ENCODE data around the gene IGFBP4. TPM values are rescaled to one million over a fixed set of nuclear protein-coding genes. Genes with fewer than 3 reads are reported as not detected.
A peak's percentile ranks its signal among the peaks of the same experiment; 100 is the strongest.

IGFBP4 gene
- total and polyA plus RNA-seq, 2 of the 13 experiments (the other 11 are each of a cell fraction or from before 2014, with no cell fraction given): 4.1 to 49.0 TPM

DNA sequence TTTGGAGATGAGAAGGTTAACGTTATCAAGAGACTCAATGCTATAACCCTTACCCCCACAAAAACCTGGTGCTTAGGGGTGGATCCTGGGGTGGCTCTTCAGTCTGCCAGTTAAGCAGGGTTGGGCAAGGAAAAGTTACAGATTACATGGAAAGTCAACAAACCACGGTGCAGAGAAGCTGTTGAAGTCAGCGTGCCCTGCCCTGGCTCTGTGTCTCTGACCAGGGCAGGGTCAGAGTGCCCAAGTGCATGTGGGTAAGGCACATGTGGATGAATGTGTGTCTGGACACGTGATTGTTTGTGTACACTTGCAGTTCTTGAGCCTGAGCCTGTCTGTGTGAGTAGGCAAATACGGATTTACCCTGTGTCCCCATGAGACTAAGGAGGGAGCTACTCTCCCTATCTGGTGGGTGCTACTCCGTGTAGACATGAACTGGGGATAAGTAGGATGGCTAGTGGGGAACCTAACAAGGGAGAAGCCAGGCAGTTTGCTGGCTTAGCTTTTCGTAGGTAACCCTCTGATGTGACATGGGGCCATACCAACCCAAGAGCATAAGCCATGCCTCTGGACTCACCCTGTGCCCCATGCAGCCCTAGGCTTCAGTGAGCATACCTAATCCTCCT, 5.5 kb downstream of the IGFBP4 start (continued):
- TF ChIP-seq, protein P1, sequence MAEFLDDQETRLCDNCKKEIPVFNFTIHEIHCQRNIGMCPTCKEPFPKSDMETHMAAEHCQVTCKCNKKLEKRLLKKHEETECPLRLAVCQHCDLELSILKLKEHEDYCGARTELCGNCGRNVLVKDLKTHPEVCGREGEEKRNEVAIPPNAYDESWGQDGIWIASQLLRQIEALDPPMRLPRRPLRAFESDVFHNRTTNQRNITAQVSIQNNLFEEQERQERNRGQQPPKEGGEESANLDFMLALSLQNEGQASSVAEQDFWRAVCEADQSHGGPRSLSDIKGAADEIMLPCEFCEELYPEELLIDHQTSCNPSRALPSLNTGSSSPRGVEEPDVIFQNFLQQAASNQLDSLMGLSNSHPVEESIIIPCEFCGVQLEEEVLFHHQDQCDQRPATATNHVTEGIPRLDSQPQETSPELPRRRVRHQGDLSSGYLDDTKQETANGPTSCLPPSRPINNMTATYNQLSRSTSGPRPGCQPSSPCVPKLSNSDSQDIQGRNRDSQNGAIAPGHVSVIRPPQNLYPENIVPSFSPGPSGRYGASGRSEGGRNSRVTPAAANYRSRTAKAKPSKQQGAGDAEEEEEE (CRISPR knock-in tag; IDR thresholded peaks at IDR 0.05; ENCODE audit: borderline replicate concordance): 0 out of 2 replicates have a peak, but pooled peaks have one; percentile 16
- TF ChIP-seq ZNF160 (CRISPR knock-in tag; IDR thresholded peaks at IDR 0.05) (no peak), ZNF615 (CRISPR knock-in tag; IDR thresholded peaks at IDR 0.05; ENCODE audit: borderline replicate concordance) (no peak), FIP1L1 (IDR thresholded peaks at IDR 0.05; ENCODE audit: borderline replicate concordance, insufficient read depth, low read depth, low read length) (no peak), KDM4B (CRISPR knock-in tag; IDR thresholded peaks at IDR 0.05) (no peak), SRSF1 (optimal IDR thresholded peaks at IDR 0.05; ENCODE audit: low read depth, low read length) (no peak), YY1 (IDR thresholded peaks at IDR 0.05; ENCODE audit: insufficient read depth, insufficient replicate concordance, low read depth, low read length) (no peak), KAT8 (CRISPR knock-in tag; IDR thresholded peaks at IDR 0.05) (peak; percentile 72; the same call in 1 of the 2 replicates), MEIS2 (CRISPR knock-in tag; IDR thresholded peaks at IDR 0.05) (peak; percentile 68; the same call in 1 of the 2 replicates), NR3C1 (CRISPR knock-in tag; IDR thresholded peaks at IDR 0.05) (no peak), ZNF792 (CRISPR knock-in tag; IDR thresholded peaks at IDR 0.05) (peak; percentile 83), ZBTB7A (CRISPR knock-in tag; IDR thresholded peaks at IDR 0.05) (no peak; the same call in 1 of the 2 replicates)
- TF ChIP-seq, protein P2, sequence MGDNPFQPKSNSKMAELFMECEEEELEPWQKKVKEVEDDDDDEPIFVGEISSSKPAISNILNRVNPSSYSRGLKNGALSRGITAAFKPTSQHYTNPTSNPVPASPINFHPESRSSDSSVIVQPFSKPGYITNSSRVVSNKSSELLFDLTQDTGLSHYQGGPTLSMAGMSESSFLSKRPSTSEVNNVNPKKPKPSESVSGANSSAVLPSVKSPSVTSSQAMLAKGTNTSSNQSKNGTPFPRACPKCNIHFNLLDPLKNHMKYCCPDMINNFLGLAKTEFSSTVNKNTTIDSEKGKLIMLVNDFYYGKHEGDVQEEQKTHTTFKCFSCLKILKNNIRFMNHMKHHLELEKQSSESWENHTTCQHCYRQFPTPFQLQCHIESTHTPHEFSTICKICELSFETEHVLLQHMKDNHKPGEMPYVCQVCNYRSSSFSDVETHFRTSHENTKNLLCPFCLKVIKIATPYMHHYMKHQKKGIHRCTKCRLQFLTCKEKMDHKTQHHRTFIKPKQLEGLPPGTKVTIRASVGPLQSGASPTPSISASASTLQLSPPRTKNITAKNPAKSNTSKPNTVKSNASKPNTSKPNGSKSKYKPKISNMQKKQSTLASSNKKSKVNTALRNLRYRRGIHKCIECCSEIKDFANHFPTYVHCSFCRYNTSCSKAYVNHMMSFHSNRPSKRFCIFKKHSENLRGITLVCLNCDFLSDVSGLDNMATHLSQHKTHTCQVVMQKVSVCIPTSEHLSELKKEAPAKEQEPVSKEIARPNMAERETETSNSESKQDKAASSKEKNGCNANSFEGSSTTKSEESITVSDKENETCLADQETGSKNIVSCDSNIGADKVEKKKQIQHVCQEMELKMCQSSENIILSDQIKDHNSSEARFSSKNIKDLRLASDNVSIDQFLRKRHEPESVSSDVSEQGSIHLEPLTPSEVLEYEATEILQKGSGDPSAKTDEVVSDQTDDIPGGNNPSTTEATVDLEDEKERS (CRISPR knock-in tag; IDR thresholded peaks at IDR 0.05): peak; percentile 87
- TF ChIP-seq, protein P3, sequence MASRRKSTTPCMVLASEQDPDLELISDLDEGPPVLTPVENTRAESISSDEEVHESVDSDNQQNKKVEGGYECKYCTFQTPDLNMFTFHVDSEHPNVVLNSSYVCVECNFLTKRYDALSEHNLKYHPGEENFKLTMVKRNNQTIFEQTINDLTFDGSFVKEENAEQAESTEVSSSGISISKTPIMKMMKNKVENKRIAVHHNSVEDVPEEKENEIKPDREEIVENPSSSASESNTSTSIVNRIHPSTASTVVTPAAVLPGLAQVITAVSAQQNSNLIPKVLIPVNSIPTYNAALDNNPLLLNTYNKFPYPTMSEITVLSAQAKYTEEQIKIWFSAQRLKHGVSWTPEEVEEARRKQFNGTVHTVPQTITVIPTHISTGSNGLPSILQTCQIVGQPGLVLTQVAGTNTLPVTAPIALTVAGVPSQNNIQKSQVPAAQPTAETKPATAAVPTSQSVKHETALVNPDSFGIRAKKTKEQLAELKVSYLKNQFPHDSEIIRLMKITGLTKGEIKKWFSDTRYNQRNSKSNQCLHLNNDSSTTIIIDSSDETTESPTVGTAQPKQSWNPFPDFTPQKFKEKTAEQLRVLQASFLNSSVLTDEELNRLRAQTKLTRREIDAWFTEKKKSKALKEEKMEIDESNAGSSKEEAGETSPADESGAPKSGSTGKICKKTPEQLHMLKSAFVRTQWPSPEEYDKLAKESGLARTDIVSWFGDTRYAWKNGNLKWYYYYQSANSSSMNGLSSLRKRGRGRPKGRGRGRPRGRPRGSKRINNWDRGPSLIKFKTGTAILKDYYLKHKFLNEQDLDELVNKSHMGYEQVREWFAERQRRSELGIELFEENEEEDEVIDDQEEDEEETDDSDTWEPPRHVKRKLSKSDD (CRISPR knock-in tag; IDR thresholded peaks at IDR 0.05; ENCODE audit: low read depth): no peak
- TF ChIP-seq, protein P4, sequence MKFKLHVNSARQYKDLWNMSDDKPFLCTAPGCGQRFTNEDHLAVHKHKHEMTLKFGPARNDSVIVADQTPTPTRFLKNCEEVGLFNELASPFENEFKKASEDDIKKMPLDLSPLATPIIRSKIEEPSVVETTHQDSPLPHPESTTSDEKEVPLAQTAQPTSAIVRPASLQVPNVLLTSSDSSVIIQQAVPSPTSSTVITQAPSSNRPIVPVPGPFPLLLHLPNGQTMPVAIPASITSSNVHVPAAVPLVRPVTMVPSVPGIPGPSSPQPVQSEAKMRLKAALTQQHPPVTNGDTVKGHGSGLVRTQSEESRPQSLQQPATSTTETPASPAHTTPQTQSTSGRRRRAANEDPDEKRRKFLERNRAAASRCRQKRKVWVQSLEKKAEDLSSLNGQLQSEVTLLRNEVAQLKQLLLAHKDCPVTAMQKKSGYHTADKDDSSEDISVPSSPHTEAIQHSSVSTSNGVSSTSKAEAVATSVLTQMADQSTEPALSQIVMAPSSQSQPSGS (CRISPR knock-in tag; IDR thresholded peaks at IDR 0.05): peak; percentile 66
- TF ChIP-seq, protein P5, sequence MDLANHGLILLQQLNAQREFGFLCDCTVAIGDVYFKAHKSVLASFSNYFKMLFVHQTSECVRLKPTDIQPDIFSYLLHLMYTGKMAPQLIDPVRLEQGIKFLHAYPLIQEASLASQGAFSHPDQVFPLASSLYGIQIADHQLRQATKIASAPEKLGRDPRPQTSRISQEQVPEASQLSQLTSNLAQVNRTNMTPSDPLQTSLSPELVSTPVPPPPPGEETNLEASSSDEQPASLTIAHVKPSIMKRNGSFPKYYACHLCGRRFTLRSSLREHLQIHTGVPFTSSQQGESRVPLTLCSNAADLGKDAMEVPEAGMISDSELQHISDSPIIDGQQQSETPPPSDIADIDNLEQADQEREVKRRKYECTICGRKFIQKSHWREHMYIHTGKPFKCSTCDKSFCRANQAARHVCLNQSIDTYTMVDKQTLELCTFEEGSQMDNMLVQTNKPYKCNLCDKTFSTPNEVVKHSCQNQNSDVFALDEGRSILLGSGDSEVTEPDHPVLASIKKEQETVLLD (CRISPR knock-in tag; IDR thresholded peaks at IDR 0.05; ENCODE audit: low read depth): no peak
- TF ChIP-seq, protein P6, sequence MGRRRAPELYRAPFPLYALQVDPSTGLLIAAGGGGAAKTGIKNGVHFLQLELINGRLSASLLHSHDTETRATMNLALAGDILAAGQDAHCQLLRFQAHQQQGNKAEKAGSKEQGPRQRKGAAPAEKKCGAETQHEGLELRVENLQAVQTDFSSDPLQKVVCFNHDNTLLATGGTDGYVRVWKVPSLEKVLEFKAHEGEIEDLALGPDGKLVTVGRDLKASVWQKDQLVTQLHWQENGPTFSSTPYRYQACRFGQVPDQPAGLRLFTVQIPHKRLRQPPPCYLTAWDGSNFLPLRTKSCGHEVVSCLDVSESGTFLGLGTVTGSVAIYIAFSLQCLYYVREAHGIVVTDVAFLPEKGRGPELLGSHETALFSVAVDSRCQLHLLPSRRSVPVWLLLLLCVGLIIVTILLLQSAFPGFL (CRISPR knock-in tag; IDR thresholded peaks at IDR 0.05): no peak

Data from HepG2 (cell line).